Stimulated activated CD8-positive, alpha-beta memory T cell treated with anti-CD3 and anti-CD28 coated beads, Interleukin-7, amount 100 ng/mL, for 48 hours (primary cell): Measurements from ENCODE around the gene CPN1.

ENCODE experiments used
- DNase-seq, 2 donors: peaks; one replicate each; pipeline ENCODE4 v3.0.0-alpha.2; 2020; ENCODE audit warnings: low read depth in 1 of 2; ENCODE audit errors: extremely low read depth in 1 of 2

Gene CPN1

GRCh38 chr10:99999319-100000108 is 82.2 kb downstream of the CPN1 start:
- DNase-seq, result no peak

GRCh38 chr10:99998889-99999288 is 82.8 kb downstream of the CPN1 start:
- DNase-seq, result no peak

DNA sequence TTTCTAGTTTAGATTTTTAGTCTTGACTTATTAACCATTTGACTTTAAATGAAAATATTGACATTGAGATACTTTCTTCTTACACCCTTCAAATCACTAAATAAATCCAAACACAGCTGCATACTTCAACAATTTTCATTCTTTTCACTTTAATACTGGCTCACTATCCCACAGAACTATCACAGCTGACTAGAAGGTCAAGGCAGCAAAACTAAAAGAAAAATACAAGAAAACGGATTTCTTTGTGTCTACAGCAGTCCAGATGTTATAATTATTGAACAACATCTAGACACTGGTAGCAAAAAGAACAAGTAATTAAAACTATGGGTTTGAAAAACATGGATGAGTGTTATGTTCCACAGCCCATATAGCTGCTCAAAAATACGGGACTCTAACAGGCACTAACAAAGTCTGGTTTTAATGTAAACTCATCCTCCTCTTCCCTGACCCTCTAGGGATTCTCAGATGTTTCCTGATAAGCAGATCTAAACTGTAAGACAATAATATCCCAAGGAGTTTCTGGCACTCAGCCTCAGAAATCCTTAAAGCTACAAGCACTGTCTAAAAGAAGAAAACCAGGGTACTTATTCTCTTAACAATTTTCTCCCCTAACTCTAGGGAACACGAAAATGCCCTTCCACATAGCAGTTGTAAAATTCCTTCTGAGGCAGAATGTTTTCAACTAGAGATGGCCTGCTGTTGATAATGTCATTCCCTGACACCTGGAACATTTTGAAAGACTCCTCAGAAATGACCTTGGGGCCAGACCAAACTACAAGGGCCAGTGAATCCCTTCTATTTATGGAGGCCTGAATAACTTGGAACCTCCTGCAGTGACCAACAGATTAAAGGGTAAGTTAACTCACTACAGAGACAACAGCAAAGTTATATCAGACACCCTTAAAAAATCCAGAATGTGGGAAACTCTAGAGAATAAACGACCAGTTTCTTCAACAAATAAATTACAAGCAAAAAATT is 84.7 kb downstream of the CPN1 start:
- DNase-seq, result no peak

DNA sequence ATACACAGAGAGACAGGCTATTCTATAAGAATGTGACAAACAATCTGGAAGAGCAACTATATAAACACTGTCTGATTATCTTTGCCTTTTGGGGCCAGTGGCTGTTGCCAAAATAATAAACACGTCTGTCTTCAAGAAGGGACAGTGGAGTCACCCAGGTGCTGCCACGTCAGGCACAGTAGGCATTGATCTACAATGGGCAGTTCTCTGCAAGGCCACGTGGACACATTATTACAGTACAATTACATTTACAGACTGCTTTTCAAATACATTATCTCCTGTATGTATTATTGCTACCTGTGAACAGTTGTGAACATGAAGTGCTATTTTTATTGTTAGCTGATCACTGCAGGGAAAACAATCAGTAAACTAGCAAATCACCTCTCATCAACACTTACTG is 86.0 kb downstream of the CPN1 start:
- DNase-seq, result no peak

- DNase-seq, result no peak
Observed at GRCh38 chr10:99995269-99995668, 86.4 kb downstream of the CPN1 start.

- no peak for DNase-seq
Observed at GRCh38 chr10:99994801-99995200, 86.9 kb downstream of the CPN1 start.

GRCh38 chr10:99993701-99994689 is 87.7 kb downstream of the CPN1 start:
- peak; percentile 21 to 58 for DNase-seq
